Gastrocnemius medialis (tissue), 4 donors: Measurements from ENCODE around the gene RSAD1.

ENCODE experiments used
- CTCF ChIP-seq, 5 experiments: fragments of 450-650 bp in 3 of 5; fragments of 200-600 bp in 2 of 5; sonication (generic) in 2 of 5; IDR thresholded peaks in 4 of 5; conservative IDR thresholded peaks in 1 of 5; 1 replicate in 4 of 5; 2 replicates in 1 of 5; pipeline ENCODE4 v1.5.1; 2016 to 2019; ENCODE audit warnings: antibody characterized with exemption in 5 of 5, mild to moderate bottlenecking in 3 of 5, moderate library complexity in 3 of 5
- POLR2A ChIP-seq, 2 donors: fragments of 450-650 bp; IDR thresholded peaks; one replicate each; pipeline ENCODE4 v1.6.1; 2017; ENCODE audit warnings: antibody characterized with exemption in 2 of 2, mild to moderate bottlenecking in 2 of 2, moderate library complexity in 2 of 2

GRCh38 chr17:50520483-50520882 lies 41.8 kb downstream of the RSAD1 start:
- no peak for TF ChIP-seq CTCF (IDR thresholded peaks at IDR 0.05 in 4 of 5, conservative IDR thresholded peaks at IDR 0.05 in 1 of 5)
- no peak for TF ChIP-seq POLR2A (IDR thresholded peaks at IDR 0.05)
